Forelimb muscle (tissue), 1 donor: ENCODE results near the gene IQCM. TPM values are rescaled to one million over a fixed set of nuclear protein-coding genes. Genes with fewer than 3 reads are reported as not detected.
"Not testable (repeated sequence)": the region's sequence is repeated elsewhere in the genome, so short reads cannot be mapped to it uniquely, and the experiment has no call there.

ENCODE experiments used
- DNase-seq: peaks from one replicate; pipeline ENCODE4 v3.0.0-alpha.2; 2013; ENCODE audit warnings: low read depth
- polyA plus RNA-seq: library from polyadenylated mRNA; unstranded; fragments of 120-200 nt; gene quantifications from one replicate; pipeline ENCODE4 v1.2.1, GENCODE V29; 2013; ENCODE audit not compliant: insufficient read length

The IQCM gene
- polyA plus RNA-seq, 1 donor, result not detected

DNA sequence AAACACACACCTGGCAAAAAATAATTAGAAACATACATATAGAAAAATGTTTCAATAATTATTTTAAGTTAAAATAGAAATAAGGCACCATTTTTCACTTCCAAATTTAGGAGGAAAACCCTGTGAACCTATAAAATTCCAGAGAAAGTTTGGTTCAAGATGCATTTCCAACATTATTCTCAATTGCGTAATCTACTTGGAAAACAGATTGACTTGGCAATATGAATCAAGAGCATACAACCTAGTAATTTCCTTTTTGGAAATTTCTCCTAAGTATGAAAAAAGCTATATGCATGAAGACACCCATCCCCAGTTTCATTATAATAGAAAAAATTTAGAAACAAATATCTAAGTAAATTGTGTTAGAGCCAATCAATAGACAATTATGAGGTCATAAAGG, 242.9 kb downstream of the IQCM start:
- DNase-seq, result peak; percentile 11

DNA sequence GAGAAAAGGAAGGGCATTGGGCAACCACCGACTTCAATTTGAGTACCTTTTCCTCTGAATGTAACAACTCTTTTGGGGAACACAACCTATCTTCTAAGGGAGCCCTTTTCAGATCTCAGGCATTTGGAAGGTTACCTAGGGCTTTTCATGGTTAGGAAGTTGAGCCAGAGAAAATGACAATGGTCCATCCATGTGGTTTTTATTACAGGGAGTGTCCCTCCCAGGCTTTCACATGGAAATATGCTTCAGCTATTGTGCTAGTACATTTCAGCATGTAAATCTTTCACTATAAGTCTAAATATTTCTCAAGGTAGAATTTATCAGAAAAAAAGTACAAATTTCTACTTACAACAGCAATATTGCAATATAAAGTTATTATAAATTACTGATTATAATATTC, 259.8 kb downstream of the IQCM start:
- no peak for DNase-seq

DNA sequence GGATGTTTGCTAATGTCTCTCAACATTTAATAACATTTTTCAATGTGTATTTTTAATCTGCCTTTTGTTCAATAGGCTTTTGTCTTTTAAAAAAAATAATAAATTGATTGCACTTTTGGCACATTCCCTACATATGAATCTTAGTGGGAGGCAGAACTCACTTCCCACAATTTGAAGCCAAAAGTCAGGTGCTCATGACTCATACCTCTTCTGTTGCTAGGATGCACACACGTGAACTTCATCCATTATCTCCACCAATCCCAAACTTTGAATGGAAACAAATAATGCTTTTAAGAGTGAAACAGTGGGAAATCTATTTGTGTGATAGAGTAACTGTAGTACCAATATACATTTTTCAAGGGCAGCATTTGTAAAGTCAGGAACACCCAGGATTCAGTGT, 260.5 kb downstream of the IQCM start:
- DNase-seq, result no peak

DNA sequence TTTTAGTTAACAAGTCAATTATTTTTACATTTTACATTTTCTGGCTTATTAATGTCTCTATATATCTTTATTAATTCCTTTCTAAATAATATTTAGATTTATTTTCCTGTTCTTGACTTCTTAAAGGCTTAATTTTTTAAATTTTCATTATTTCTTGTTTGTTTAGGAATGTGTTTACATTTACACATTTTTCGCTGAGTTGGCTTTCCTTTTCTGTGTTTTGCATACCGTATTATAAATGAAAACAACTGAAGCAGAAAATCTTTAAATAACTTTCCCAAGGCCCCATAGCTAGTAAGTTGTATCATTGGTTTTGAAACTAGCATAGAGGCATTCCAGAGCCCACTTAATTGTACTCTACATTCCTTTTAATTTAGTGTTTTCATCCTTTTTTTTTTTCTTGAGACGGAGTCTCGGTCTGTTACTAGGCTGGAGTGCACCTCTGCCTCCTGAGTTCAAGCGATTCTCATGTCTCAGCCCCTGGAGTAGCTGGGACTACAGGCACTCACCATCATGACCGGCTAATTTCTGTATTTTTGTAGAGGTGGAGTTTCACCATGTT, 261.6 kb downstream of the IQCM start:
- no peak for DNase-seq

GRCh38 chr4:149552601-149553000, 263.0 kb downstream of the IQCM start:
- DNase-seq, result no peak

GRCh38 chr4:149549911-149550310, 265.7 kb downstream of the IQCM start:
- DNase-seq, result no peak

DNA sequence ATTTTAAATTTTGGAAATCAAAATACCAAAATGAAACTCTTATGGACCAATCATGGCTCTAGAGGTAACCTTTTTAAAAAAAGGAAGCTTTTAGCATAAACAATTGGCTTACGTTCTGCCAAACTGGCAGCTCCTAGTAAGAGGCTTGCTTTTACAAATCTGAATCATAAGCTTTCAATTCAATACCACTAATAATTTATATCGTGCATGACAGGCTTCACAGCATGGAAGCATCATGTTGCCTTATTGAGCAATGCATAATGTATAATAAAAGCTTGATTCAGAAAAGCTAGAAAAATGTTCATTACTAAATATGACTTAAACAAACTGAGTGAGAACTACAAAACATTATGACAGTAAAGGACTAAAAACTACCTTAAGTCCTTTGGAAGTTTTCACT, 280.9 kb downstream of the IQCM start:
- DNase-seq, result no peak

DNA sequence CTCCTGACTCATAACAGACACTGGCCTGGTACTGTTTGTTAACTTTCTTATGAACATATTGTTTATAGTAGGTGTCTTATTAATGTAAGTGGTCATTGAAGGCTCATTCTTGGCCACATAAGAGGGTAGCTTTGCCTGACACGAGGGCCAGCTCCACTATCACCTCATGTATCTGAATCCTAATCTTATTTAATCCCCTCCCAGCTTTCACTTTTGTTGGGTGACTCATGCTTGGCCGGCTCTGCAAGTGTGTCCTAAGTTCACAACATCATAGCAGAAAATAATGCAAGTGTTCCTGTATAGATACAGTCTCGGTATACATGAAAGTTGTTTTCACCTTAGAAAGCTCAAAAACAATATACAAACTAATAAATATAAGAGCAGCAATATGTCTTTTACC, 283.8 kb downstream of the IQCM start:
- DNase-seq, result no peak

GRCh38 chr4:149523039-149523438, 292.6 kb downstream of the IQCM start:
- no peak for DNase-seq

- no peak for DNase-seq
Observed at GRCh38 chr4:149521611-149522425, 293.8 kb downstream of the IQCM start.

DNA sequence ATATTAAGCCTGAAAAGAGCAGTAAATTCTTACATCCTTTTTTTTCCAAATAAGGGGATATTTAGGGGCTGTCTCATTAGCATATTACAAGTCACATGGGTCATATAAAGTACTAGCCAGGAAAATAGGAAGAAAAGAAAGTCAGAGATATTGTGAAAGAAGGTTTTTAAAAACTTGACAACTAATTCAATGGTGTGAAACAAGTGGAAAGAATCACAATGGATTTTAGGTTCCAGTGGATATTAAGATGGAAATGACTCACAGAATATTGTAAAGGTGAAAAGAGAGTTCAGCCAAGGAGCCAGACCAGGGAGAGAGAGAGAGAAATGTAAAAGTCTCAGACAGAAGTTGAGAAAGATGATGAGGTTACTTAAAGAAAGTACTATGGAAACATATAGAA, 297.2 kb downstream of the IQCM start:
- no peak for DNase-seq

- no peak for DNase-seq
Observed at GRCh38 chr4:149513081-149513480, 302.6 kb downstream of the IQCM start.

GRCh38 chr4:149512501-149512900, 303.1 kb downstream of the IQCM start:
- DNase-seq, result no peak

DNA sequence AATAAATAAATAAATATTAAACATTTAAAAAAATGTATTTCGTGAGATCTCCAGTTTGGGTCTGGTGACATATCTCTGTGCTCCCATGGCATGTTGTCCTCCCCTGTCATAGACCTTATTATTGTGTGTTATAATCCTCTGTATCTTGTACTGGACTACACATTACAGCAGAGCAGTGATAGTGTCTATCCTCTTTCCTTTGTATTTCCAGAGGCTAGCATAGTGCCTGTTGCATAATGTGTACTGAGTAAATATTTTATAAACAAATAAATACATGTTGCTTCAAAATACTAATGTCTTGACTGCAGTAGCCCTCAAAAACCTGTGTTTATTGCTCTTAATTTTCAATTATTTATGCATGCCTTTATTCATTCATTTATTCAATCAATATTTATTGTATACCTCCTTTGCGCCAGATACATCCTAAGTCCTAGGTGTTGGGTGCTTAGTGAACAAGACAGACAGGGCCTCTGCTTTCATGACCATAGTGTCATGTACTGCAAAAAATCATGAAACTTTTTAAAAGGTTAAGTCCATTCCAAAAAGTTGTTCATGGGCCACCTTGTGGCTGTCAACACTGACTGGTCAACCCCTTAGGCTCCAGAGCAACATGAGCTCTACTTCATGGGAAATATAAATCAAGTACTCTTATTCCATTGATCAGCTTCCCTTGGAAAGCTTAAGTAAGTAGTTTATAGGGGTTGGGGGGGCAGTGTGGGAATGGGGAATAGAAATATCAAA, 303.9 kb downstream of the IQCM start:
- no peak for DNase-seq

GRCh38 chr4:149507309-149507708, 308.3 kb downstream of the IQCM start:
- DNase-seq, result not testable (repeated sequence)

- no peak for DNase-seq
Observed at GRCh38 chr4:149500806-149501205, 314.8 kb downstream of the IQCM start.

- no peak for DNase-seq
Observed at GRCh38 chr4:149499726-149500125, 315.9 kb downstream of the IQCM start.

DNA sequence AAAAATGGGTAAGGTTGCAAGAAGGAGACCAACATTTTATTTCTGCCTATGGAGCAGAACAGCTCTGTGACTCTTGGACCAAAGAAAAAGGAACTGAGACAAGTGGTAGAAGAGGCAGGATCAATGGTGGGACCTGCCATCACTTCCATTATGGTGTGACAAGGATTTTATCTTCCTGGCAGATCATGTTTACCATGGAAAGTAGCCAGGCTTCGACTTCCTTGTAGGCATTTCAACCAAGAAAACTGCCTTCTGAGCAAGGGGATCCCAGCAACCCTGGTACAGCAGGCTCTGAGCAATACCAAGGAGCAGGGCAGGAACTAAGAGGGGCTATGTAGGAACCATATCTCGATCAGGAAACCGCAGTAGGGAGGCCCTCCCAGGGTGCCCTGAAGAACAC, 317.4 kb downstream of the IQCM start:
- DNase-seq, result no peak

- DNase-seq, result no peak
Observed at GRCh38 chr4:149493492-149493891, 322.2 kb downstream of the IQCM start.

GRCh38 chr4:149489321-149489720, 326.3 kb downstream of the IQCM start:
- no peak for DNase-seq

DNA sequence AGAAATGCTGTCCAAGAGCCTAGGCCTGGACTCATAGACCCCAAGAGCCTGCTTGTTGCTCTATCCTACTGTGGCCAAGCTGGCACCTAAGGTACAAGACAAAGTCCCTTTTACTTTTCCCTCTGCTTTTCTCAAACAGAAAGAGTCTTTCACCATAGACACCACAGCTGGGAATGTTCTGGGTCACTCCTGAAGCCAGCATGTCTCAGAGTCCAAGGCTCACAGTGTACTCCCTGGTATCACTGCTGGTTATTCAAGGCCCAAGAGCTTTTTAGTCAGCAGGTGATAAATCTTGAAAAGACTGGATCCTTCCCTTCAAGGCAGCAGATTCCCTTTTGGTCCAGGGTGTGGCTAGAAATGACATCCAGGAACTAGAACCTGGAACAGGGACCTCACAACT, 328.8 kb downstream of the IQCM start:
- DNase-seq, result no peak

- DNase-seq, result not testable (repeated sequence)
Observed at GRCh38 chr4:149468669-149469068, 347.0 kb downstream of the IQCM start.

DNA sequence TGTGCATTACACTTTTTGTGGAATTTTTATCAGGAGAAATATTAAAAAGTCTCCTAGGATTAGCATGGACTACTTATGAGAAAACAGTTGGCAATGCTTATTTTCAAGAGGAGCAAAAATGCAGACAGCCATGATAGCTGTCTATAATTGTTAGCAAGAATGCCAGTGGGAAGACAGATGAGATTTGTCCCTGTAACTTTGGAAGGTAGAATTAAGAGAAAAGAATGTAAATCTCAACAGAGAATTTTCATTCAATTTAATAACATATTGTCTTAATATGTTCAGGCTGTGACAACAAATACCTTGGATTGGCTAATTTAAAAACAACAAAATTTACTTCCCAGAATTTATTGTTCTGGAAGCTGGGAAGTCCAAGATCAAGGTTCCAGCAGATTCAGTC, 349.2 kb downstream of the IQCM start:
- peak; percentile 19 for DNase-seq
